ENCODE data around the gene ATP1B1. TPM values are rescaled to one million over a fixed set of nuclear protein-coding genes. Genes with fewer than 3 reads are reported as not detected.

The ATP1B1 gene
- total and polyA plus RNA-seq, 2 of the 13 experiments (the other 11 are each of a cell fraction or from before 2014, with no cell fraction given): 134 to 135 TPM

DNA sequence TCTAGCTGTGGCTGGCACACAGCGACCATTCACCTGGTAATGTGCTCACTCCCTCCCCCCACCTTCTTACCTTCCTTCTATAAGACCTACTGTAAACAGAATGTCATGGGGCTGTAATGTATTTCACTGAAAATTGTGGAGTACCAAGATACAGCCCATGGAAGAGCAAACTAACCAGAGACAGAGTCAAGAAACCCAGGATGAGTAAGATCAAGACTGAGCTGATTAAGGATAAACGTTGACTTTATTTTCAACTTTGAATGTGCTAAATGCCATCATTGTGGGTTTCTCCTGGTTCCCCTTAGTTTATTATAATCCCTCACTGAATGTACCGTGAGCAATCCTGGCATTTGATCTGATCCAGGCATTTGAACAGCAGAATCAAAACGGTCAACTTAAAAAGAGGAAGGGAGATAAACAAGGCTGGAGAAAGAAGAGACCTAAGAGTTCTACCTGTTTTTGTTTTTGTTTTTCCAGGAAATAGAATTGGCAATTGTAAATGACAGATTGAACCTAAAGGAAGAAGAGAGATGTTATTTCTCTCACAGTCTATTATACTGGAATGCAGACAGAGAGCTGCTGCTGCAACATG lies 16.1 kb upstream of the ATP1B1 start (continued):
- TF ChIP-seq, protein P1, sequence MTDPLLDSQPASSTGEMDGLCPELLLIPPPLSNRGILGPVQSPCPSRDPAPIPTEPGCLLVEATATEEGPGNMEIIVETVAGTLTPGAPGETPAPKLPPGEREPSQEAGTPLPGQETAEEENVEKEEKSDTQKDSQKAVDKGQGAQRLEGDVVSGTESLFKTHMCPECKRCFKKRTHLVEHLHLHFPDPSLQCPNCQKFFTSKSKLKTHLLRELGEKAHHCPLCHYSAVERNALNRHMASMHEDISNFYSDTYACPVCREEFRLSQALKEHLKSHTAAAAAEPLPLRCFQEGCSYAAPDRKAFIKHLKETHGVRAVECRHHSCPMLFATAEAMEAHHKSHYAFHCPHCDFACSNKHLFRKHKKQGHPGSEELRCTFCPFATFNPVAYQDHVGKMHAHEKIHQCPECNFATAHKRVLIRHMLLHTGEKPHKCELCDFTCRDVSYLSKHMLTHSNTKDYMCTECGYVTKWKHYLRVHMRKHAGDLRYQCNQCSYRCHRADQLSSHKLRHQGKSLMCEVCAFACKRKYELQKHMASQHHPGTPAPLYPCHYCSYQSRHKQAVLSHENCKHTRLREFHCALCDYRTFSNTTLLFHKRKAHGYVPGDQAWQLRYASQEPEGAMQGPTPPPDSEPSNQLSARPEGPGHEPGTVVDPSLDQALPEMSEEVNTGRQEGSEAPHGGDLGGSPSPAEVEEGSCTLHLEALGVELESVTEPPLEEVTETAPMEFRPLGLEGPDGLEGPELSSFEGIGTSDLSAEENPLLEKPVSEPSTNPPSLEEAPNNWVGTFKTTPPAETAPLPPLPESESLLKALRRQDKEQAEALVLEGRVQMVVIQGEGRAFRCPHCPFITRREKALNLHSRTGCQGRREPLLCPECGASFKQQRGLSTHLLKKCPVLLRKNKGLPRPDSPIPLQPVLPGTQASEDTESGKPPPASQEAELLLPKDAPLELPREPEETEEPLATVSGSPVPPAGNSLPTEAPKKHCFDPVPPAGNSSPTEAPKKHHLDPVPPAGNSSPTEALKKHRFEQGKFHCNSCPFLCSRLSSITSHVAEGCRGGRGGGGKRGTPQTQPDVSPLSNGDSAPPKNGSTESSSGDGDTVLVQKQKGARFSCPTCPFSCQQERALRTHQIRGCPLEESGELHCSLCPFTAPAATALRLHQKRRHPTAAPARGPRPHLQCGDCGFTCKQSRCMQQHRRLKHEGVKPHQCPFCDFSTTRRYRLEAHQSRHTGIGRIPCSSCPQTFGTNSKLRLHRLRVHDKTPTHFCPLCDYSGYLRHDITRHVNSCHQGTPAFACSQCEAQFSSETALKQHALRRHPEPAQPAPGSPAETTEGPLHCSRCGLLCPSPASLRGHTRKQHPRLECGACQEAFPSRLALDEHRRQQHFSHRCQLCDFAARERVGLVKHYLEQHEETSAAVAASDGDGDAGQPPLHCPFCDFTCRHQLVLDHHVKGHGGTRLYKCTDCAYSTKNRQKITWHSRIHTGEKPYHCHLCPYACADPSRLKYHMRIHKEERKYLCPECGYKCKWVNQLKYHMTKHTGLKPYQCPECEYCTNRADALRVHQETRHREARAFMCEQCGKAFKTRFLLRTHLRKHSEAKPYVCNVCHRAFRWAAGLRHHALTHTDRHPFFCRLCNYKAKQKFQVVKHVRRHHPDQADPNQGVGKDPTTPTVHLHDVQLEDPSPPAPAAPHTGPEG (CRISPR knock-in tag; IDR thresholded peaks at IDR 0.05): no peak
- TF ChIP-seq MAX (IDR thresholded peaks at IDR 0.05): no peak
- no peak for TF ChIP-seq ATF2 (CRISPR knock-in tag; IDR thresholded peaks at IDR 0.05)
- TF ChIP-seq IKZF1 (IDR thresholded peaks at IDR 0.05): no peak
- TF ChIP-seq ZNF562 (CRISPR knock-in tag; IDR thresholded peaks at IDR 0.05; ENCODE audit: borderline replicate concordance): no peak
- no peak for TF ChIP-seq MAFK (conservative IDR thresholded peaks at IDR 0.05 in 1 of 2, IDR thresholded peaks at IDR 0.05 in 1 of 2; ENCODE audit: low read length in 2 of 2)
